HepG2 (cell line): ENCODE results near the gene CD300LG. TPM values are rescaled to one million over a fixed set of nuclear protein-coding genes. Genes with fewer than 3 reads are reported as not detected.
A peak's percentile ranks its signal among the peaks of the same experiment; 100 is the strongest.

Experiments used
- CBX5 ChIP-seq: sonication (generic); formaldehyde crosslinking; IDR thresholded peaks from 2 replicates; pipeline ENCODE4 v1.4.0; 2020; ENCODE audit warnings: missing genetic modification reagents, borderline replicate concordance
- CCDC6 ChIP-seq: sonication (generic); formaldehyde crosslinking; IDR thresholded peaks from 2 replicates; pipeline ENCODE4 v1.8.1; 2022; ENCODE audit warnings: mild to moderate bottlenecking, missing genetic modification reagents, moderate library complexity
- CREB1 ChIP-seq, 2 experiments: fragments of 450-650 bp in 1 of 2; IDR thresholded peaks; 2 replicates each; pipeline ENCODE4 v1.6.1; 2016 to 2017; ENCODE audit warnings: control low read depth in 1 of 2, mild to moderate bottlenecking in 1 of 2, missing compliant biosample characterization in 1 of 2, missing genetic modification characterization in 1 of 2
- FOXP1 ChIP-seq, 2 experiments: fragments of 450-650 bp in 1 of 2; IDR thresholded peaks; 2 replicates each; pipeline ENCODE4 v1.6.1; 2017 to 2018; ENCODE audit warnings: antibody characterized with exemption in 1 of 2
- ISL2 ChIP-seq: sonication (generic); formaldehyde crosslinking; IDR thresholded peaks from 2 replicates; pipeline ENCODE4 v1.5.0; 2020; ENCODE audit warnings: missing genetic modification reagents
- MEF2D ChIP-seq: sonication (generic); formaldehyde crosslinking; IDR thresholded peaks from 2 replicates; pipeline ENCODE4 v1.5.1; 2020; ENCODE audit warnings: mild to moderate bottlenecking, missing genetic modification reagents
- PHF20 ChIP-seq: sonication (generic); formaldehyde crosslinking; IDR thresholded peaks from 2 replicates; pipeline ENCODE4 v1.5.0; 2020; ENCODE audit warnings: mild to moderate bottlenecking, missing genetic modification reagents
- RFXAP ChIP-seq: sonication (generic); formaldehyde crosslinking; IDR thresholded peaks from 2 replicates; pipeline ENCODE4 v1.4.0; 2020; ENCODE audit warnings: missing genetic modification reagents, borderline replicate concordance
- SRSF9 ChIP-seq: fragments of 200-400 bp; formaldehyde crosslinking; IDR thresholded peaks from 2 replicates; pipeline ENCODE4 v1.6.1; 2018; ENCODE audit warnings: borderline replicate concordance, mild to moderate bottlenecking, low read depth, low read length; ENCODE audit not compliant: insufficient read depth, poor library complexity, severe bottlenecking
- TBP ChIP-seq: sonication (generic); formaldehyde crosslinking; IDR thresholded peaks from 2 replicates; pipeline ENCODE4 v1.5.0; 2020; ENCODE audit warnings: missing genetic modification reagents
- TCF7L2 ChIP-seq: IDR thresholded peaks from 2 replicates; pipeline ENCODE4 v1.6.1; 2011; ENCODE audit warnings: mild to moderate bottlenecking, low read depth, low read length, moderate library complexity
- ZBTB40 ChIP-seq, 2 experiments: fragments of 450-650 bp in 1 of 2; sonication (generic) in 1 of 2; formaldehyde crosslinking in 1 of 2; IDR thresholded peaks; 2 replicates each; pipeline versions ENCODE4 v1.6.1 to v1.8.0; 2016 to 2022; ENCODE audit warnings: antibody characterized with exemption in 1 of 2, mild to moderate bottlenecking in 1 of 2, missing genetic modification reagents in 1 of 2
- ZNF138 ChIP-seq: sonication (generic); formaldehyde crosslinking; IDR thresholded peaks from 2 replicates; pipeline ENCODE4 v1.5.0; 2020; ENCODE audit warnings: mild to moderate bottlenecking, low read depth, missing genetic modification reagents
- ZNF251 ChIP-seq: sonication (generic); formaldehyde crosslinking; IDR thresholded peaks from 2 replicates; pipeline ENCODE4 v1.9.0; 2021; ENCODE audit warnings: mild to moderate bottlenecking, missing genetic modification reagents
- ZNF256 ChIP-seq: sonication (generic); formaldehyde crosslinking; conservative IDR thresholded peaks from 2 replicates; pipeline ENCODE4 v1.4.0; 2020; ENCODE audit warnings: missing genetic modification reagents
- ZNF34 ChIP-seq: sonication (generic); formaldehyde crosslinking; IDR thresholded peaks from 2 replicates; pipeline ENCODE4 v1.4.0; 2020; ENCODE audit warnings: mild to moderate bottlenecking, missing genetic modification reagents, borderline replicate concordance
- ZNF563 ChIP-seq: sonication (generic); formaldehyde crosslinking; IDR thresholded peaks from 2 replicates; pipeline ENCODE4 v1.8.0; 2022; ENCODE audit warnings: mild to moderate bottlenecking, moderate library complexity, missing genetic modification reagents
- ZNF740 ChIP-seq: sonication (generic); formaldehyde crosslinking; IDR thresholded peaks from 2 replicates; pipeline ENCODE4 v1.4.0; 2020; ENCODE audit warnings: missing genetic modification reagents
- polyA plus RNA-seq, 8 experiments: library from polyadenylated mRNA; depleted of rRNA in 3 of 8; stranded (reverse) in 7 of 8; unstranded in 1 of 8; fragments of >200 nt; fragmentation: Illumina TruSeq in 4 of 8; extraction: Trizol in 4 of 8; gene quantifications; 2 replicates each; pipeline versions ENCODE4 v1.2.1 to v1.2.3, GENCODE V29; 2011 to 2016; ENCODE audit warnings: low read depth in 4 of 8, missing spikeins in 1 of 8, mixed read lengths in 1 of 8; ENCODE audit not compliant: insufficient read depth in 1 of 8
- total RNA-seq, 5 experiments: library from RNA; depleted of rRNA; stranded (reverse); fragments of >200 nt; fragmentation: Illumina TruSeq; extraction: Trizol; gene quantifications; 2 replicates each; pipeline ENCODE4 v1.2.3, GENCODE V29; 2016; ENCODE audit warnings: low read depth in 1 of 5

CD300LG gene
- total and polyA plus RNA-seq, 2 of the 13 experiments (the other 11 are each of a cell fraction or from before 2014, with no cell fraction given) = not detected

GRCh38 chr17:43801844-43802243 is 45.1 kb upstream of the CD300LG start (continued):
- TF ChIP-seq TBP (CRISPR knock-in tag) (no peak), TCF7L2 (peak; percentile 65; the same call in 1 of the 2 replicates), ZNF740 (CRISPR knock-in tag) (no peak), ZNF256 (no peak), ZNF34 (no peak), CBX5 (CRISPR knock-in tag) (peak; percentile 42; the same call in 1 of the 2 replicates), SRSF9 (no peak), ZNF251 (CRISPR knock-in tag) (no peak), ZNF138 (CRISPR knock-in tag) (no peak), FOXP1 (IDR thresholded peaks at IDR 0.05) (peak; percentile 75), FOXP1 (CRISPR knock-in tag; IDR thresholded peaks at IDR 0.05) (peak; percentile 89), CREB1 (IDR thresholded peaks at IDR 0.05) (0 out of 2 replicates have a peak, but pooled peaks have one; percentile 21), CREB1 (CRISPR knock-in tag; IDR thresholded peaks at IDR 0.05) (peak; percentile 80), RFXAP (CRISPR knock-in tag) (no peak), ZNF563 (no peak), MEF2D (no peak; the same call in 1 of the 2 replicates), PHF20 (no peak), ISL2 (CRISPR knock-in tag) (peak; percentile 96), CCDC6 (CRISPR knock-in tag) (no peak), ZBTB40 (IDR thresholded peaks at IDR 0.05) (no peak), ZBTB40 (CRISPR knock-in tag; IDR thresholded peaks at IDR 0.05) (no peak)
